SU-DHL-6 (cell line): Measurements from ENCODE around the gene SH3RF1.

ENCODE experiments used
- H2AFZ ChIP-seq: fragments of 200-600 bp; sonication (generic); 2 replicates; pipeline ENCODE4 v1.6.1; 2014; ENCODE audit warnings: low read depth, mild to moderate bottlenecking, moderate library complexity, mixed read lengths, antibody characterized with exemption, low read length; ENCODE audit not compliant: severe bottlenecking
- H3F3A ChIP-seq: fragments of 200-600 bp; shearing (Covaris generic); 2 replicates; pipeline ENCODE4 v1.6.0; 2016; ENCODE audit warnings: antibody characterized with exemption, mild to moderate bottlenecking; ENCODE audit not compliant: insufficient read depth
- H3K27ac ChIP-seq: fragments of 200-600 bp; sonication (generic); 2 replicates; pipeline ENCODE4 v1.5.1; 2016; ENCODE audit warnings: low read depth, mild to moderate bottlenecking, low read length, moderate library complexity, mixed read lengths
- H3K27me3 ChIP-seq: fragments of 200-600 bp; sonication (generic), shearing (Covaris generic); 2 replicates; pipeline ENCODE4 v1.6.0; 2014; ENCODE audit warnings: mild to moderate bottlenecking, low read length
- H3K36me3 ChIP-seq: fragments of 200-600 bp; sonication (generic); 2 replicates; pipeline ENCODE4 v1.6.1; 2014; ENCODE audit warnings: mild to moderate bottlenecking, low read length, mixed read lengths
- H3K4me2 ChIP-seq: fragments of 300-600, 200-600 bp; shearing (Covaris generic), sonication (generic); 2 replicates; pipeline ENCODE4 v1.6.0; 2014; ENCODE audit warnings: low read length, low read depth, mild to moderate bottlenecking; ENCODE audit not compliant: poor library complexity, severe bottlenecking
- H3K4me3 ChIP-seq: fragments of 200-600 bp; sonication (generic); 2 replicates; pipeline ENCODE4 v1.5.1; 2014; ENCODE audit warnings: antibody characterized with exemption, low read length, mild to moderate bottlenecking, mixed read lengths; ENCODE audit not compliant: insufficient read depth, poor library complexity, severe bottlenecking
- H3K79me2 ChIP-seq: fragments of 200-600 bp; sonication (generic); 2 replicates; pipeline ENCODE4 v1.6.1; 2014; ENCODE audit warnings: mild to moderate bottlenecking, low read length, moderate library complexity; ENCODE audit not compliant: insufficient read depth
- H3K9ac ChIP-seq: fragments of 200-600 bp; sonication (generic); 2 replicates; pipeline ENCODE4 v1.7.0; 2014; ENCODE audit warnings: mild to moderate bottlenecking, low read length
- H3K9me2 ChIP-seq: fragments of 200-600 bp; sonication (generic); replicated peaks from 2 replicates; pipeline ENCODE4 v1.6.1; 2014; ENCODE audit warnings: low read length; ENCODE audit not compliant: insufficient read depth
- H3K9me3 ChIP-seq: fragments of 200-600 bp; sonication (generic); 2 replicates; pipeline ENCODE4 v1.6.1; 2014; ENCODE audit warnings: low read length, mixed read lengths; ENCODE audit not compliant: insufficient read depth
- H4K20me1 ChIP-seq: fragments of 200-600 bp; sonication (generic); 2 replicates; pipeline ENCODE4 v1.6.1; 2014; ENCODE audit warnings: low read depth, mild to moderate bottlenecking, antibody characterized with exemption, low read length, moderate library complexity, mixed read lengths
- CTCF ChIP-seq: fragments of 200-600 bp; sonication (generic); IDR thresholded peaks from one replicate; pipeline ENCODE4 v1.5.1; 2017; ENCODE audit warnings: antibody characterized with exemption, mild to moderate bottlenecking, low read length, moderate library complexity; ENCODE audit not compliant: insufficient read depth, poor library complexity, severe bottlenecking
- EZH2phosphoT487 ChIP-seq: fragments of 200-600 bp; sonication (generic), shearing (Covaris generic); conservative IDR thresholded peaks from 2 replicates; pipeline ENCODE4 v1.6.1; 2018; ENCODE audit warnings: mild to moderate bottlenecking, antibody characterized with exemption, low read length, moderate library complexity, mixed read lengths

The SH3RF1 gene

DNA sequence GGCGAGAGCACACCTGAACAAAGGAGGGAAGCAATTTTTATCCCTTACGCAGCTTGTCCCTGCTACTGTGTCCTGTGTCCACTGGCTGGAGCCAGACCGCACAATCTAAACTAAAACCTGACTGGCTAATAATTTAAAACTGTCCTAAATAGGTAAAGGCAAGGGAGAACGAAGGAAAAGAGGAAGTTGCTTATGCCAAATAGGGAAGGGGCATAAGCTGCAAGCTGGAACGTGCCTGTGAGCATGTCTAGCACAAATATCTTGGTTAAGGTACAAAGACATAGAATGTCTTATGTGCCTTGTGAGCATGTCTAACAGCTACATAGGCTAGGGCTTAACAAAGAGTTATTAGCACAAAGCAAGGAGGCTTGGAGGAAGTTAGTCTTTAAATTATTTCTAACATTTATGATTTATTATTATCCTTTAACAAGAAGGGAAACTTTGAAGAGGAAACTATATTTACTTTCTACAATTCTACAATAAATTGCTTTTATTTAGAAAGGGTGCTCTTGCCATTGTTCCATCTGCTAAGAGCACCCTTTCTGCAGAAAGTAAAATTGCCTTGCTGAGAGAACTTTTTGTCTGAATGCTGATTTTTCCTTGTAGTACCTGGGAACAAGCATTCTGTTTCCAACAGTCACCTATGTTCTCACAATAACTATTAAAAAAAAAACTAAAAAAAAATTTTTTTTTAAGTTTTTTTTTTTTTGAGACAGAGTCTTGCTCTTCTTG lies 180.1 kb downstream of the SH3RF1 start:
- Histone ChIP-seq H3K9ac (no peak overlapping the region), H3K27ac (no peak overlapping the region), H4K20me1 (no peaks in the 10 kb centered on the region), H3K4me3 (no peak overlapping the region), H3K36me3 (no peaks in the 10 kb centered on the region), H3K4me2 (no peak overlapping the region), H2AFZ (no peak overlapping the region), H3K27me3 (no peaks in the 10 kb centered on the region), H3K79me2 (no peaks in the 10 kb centered on the region), H3K9me3 (no peaks in the 10 kb centered on the region), H3K9me2 (no peaks in the 10 kb centered on the region), H3F3A (no peaks in the 10 kb centered on the region)
- TF ChIP-seq EZH2phosphoT487 (no peak), CTCF (no peak)

DNA sequence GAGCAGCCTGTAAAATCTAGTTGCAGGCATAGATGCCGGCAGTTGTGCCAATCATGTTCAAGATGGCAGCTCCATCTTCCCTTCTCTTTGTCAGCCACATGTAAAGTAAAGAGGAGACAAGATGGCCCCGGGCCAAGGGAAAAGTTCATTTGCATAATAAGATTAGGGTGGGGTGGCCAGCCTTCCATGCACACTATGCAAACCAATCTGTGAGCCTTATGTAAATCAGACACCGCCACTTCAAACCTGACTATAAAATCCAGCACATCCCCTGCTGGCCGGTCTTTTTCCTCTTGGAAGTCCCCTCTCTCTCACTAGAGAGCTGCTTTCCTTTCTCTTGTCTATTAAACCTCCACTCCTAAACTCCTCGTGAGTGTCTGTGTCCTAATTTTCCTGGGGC lies 181.8 kb downstream of the SH3RF1 start:
- TF ChIP-seq EZH2phosphoT487 (no peak), CTCF (no peak)
- Histone ChIP-seq H3K4me2 (no peak overlapping the region), H3F3A (no peaks in the 10 kb centered on the region), H4K20me1 (no peaks in the 10 kb centered on the region), H2AFZ (no peak overlapping the region), H3K4me3 (no peak overlapping the region), H3K27ac (no peak overlapping the region), H3K79me2 (no peaks in the 10 kb centered on the region), H3K9ac (no peak overlapping the region), H3K27me3 (no peaks in the 10 kb centered on the region), H3K9me3 (no peaks in the 10 kb centered on the region), H3K36me3 (no peaks in the 10 kb centered on the region), H3K9me2 (no peaks in the 10 kb centered on the region)

DNA sequence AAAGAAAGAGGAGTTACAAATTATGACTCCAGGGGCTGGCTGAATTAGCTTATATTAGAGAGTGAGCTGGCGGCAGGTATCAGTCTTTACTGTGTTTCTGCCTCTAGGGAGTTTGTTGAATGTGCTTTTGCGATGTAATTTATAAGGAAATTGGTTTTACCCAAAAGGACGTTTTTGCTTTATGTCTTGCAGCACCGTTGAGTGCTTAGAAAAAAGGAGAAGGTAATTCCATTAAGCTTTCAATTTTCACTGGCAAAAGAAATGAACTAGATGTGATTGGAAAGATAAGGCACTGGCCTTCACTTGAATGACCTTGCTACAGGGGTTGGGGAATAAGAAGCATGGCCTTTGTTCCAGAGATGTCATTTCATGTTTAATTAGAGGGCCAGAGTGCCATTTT lies 185.8 kb downstream of the SH3RF1 start:
- no peak overlapping the region for H3K9ac ChIP-seq
- TF ChIP-seq CTCF (no peak), EZH2phosphoT487 (no peak)
- no peak overlapping the region for H3K4me2 ChIP-seq
- no peaks in the 10 kb centered on the region for H3K27me3 ChIP-seq
- H3F3A ChIP-seq, result no peaks in the 10 kb centered on the region
- no peaks in the 10 kb centered on the region for H4K20me1 ChIP-seq
- no peaks in the 10 kb centered on the region for H3K9me3 ChIP-seq
- no peaks in the 10 kb centered on the region for H3K9me2 ChIP-seq
- H3K27ac ChIP-seq, result no peak overlapping the region
- H3K79me2 ChIP-seq, result no peaks in the 10 kb centered on the region
- H2AFZ ChIP-seq, result no peak overlapping the region
- H3K4me3 ChIP-seq, result no peak overlapping the region
- H3K36me3 ChIP-seq, result no peaks in the 10 kb centered on the region
